Measurements from ENCODE around the gene OR2J3. TPM values are rescaled to one million over a fixed set of nuclear protein-coding genes. Genes with fewer than 3 reads are reported as not detected.
"Not testable (repeated sequence)": the region's sequence is repeated elsewhere in the genome, so short reads cannot be mapped to it uniquely, and the experiment has no call there.

OR2J3 gene
- total RNA-seq, 1 donor = not detected

- DNase-seq (ENCODE audit: low read depth) = no peak
- H3K4me3 ChIP-seq (ENCODE audit: low read depth, low read length) = no peak overlapping the region
- TF ChIP-seq, protein P1, sequence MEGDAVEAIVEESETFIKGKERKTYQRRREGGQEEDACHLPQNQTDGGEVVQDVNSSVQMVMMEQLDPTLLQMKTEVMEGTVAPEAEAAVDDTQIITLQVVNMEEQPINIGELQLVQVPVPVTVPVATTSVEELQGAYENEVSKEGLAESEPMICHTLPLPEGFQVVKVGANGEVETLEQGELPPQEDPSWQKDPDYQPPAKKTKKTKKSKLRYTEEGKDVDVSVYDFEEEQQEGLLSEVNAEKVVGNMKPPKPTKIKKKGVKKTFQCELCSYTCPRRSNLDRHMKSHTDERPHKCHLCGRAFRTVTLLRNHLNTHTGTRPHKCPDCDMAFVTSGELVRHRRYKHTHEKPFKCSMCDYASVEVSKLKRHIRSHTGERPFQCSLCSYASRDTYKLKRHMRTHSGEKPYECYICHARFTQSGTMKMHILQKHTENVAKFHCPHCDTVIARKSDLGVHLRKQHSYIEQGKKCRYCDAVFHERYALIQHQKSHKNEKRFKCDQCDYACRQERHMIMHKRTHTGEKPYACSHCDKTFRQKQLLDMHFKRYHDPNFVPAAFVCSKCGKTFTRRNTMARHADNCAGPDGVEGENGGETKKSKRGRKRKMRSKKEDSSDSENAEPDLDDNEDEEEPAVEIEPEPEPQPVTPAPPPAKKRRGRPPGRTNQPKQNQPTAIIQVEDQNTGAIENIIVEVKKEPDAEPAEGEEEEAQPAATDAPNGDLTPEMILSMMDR (IDR thresholded peaks at IDR 0.05; ENCODE audit: insufficient read depth, low read depth, low read length) = no peak
These were observed 14.9 kb upstream of the OR2J3 start for GRCh38 chr6:29092957-29093356.

DNA sequence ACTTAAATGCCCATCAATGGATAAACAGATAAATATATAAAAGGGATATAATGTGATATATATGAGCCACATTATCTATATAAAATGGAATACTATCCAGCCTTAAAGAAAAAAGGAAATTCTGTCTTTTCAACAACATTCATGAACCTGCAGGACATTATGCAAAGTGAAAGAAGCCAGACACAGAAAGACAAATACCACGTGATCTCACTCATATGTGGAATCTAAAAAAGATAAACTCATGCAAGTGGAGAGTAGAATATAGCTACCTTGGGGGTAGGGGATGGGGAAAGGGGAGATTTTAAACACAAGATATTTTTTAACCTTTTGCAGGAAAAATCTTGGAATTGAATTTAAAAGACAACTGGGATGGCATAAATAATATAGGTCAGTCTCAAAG lies 10.1 kb upstream of the OR2J3 start:
- TF ChIP-seq, protein P1 (IDR thresholded peaks at IDR 0.05; ENCODE audit: insufficient read depth, low read depth, low read length) = no peak

GRCh38 chr6:29099190-29099589 lies 8.7 kb upstream of the OR2J3 start, which contains the start of gene OR2J1:
OR2J1 (plus strand) TSS chr6:29099490; CDS start chr6:29100943, 1,453 bp downstream.
- no peak within 1 kb of the TSS for H3K4me3 ChIP-seq (ENCODE audit: low read depth, low read length)
- TF ChIP-seq, protein P1 (IDR thresholded peaks at IDR 0.05; ENCODE audit: insufficient read depth, low read depth, low read length) = no peak
- no peak for DNase-seq (ENCODE audit: low read depth)

More for the DNA sequence above, 10.1 kb upstream of the OR2J3 start:
- no peak for DNase-seq (ENCODE audit: low read depth)
- H3K4me3 ChIP-seq (ENCODE audit: low read depth, low read length) = no peak overlapping the region

DNA sequence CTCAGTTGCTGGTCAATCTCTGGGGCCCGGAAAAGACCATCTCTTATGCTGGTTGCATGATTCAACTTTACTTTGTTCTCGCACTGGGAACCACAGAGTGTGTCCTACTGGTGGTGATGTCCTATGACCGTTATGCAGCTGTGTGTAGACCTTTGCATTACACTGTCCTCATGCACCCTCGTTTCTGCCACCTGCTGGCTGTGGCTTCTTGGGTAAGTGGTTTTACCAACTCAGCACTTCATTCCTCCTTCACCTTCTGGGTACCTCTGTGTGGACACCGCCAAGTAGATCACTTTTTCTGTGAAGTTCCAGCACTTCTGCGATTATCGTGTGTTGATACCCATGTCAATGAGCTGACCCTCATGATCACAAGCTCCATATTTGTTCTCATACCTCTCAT lies 4.3 kb downstream of the OR2J3 start:
- DNase-seq (ENCODE audit: low read depth) = no peak
- TF ChIP-seq, protein P1 (IDR thresholded peaks at IDR 0.05; ENCODE audit: insufficient read depth, low read depth, low read length) = no peak
- no peak overlapping the region for H3K4me3 ChIP-seq (ENCODE audit: low read depth, low read length)

GRCh38 chr6:29114964-29115363 lies 7.1 kb downstream of the OR2J3 start:
- H3K4me3 ChIP-seq (ENCODE audit: low read depth, low read length); DNase-seq (ENCODE audit: low read depth): not testable (repeated sequence)

DNA sequence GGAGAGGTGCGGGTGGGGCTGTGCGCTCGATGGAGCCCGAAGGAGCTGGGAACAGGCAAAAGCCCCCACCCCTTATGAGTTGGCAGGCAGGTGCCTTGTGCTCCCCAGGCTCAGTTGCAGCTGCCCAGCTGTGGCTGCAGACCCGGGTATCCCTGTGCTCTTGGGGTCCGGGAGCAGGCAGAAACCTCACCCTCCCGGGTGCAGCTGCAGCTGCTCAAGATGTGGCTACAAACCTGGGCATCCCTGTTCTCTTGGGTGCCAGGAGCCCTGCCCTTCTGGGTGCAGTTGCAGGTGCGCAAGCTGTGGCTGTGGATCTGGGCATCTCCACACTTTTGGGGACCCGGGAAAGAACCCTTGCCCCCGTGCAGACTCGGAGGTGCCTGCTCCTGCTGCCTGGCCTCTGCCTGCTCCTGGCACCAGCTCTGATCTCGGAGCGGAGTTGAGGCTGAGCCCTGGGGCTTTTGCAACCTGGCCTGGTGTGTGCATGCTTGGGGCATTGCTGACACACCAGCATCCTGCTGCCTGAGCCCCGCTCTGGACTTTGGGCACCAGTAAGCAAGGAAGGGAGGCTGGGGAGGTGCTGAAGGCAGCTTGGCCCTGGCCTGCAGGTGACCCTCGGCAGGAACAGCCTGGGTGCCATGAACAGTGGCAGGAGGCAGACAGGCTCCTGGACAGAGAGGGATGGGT lies 21.6 kb downstream of the OR2J3 start:
- no peak for DNase-seq (ENCODE audit: low read depth)
- H3K4me3 ChIP-seq (ENCODE audit: low read depth, low read length) = no peak overlapping the region
- TF ChIP-seq, protein P1 (IDR thresholded peaks at IDR 0.05; ENCODE audit: insufficient read depth, low read depth, low read length) = no peak

DNA sequence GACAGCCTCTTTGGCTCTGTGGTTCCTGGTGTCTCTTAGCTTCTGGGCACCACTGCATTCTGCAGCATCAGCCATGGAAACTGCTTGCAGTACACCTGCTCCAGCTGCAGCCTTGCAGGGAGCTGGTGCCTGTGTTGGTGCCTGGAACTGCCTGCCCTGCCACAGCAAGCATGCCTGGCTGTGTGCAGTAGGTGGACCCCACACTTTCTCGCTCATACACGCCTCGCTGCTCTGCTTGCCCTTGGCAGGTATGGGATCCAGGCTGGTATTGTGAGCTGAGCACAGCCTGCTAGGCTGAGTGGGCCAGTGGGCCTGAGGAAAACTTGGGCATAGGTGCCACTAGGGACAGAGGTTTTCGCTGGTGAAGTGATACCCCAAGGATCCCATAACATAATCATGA lies 22.8 kb downstream of the OR2J3 start:
- no peak overlapping the region for H3K4me3 ChIP-seq (ENCODE audit: low read depth, low read length)
- TF ChIP-seq, protein P1 (IDR thresholded peaks at IDR 0.05; ENCODE audit: insufficient read depth, low read depth, low read length) = no peak
- no peak for DNase-seq (ENCODE audit: low read depth)

Data from fibroblast of villous mesenchyme (primary cell).